22Rv1 (cell line): ENCODE data around the gene C4orf54.

Experiments used
- H3K27ac ChIP-seq: fragments of 450-650 bp; 2 replicates; pipeline ENCODE4 v1.5.1; 2017
- CTCF ChIP-seq: fragments of 450-650 bp; IDR thresholded peaks from 2 replicates; pipeline ENCODE4 v1.5.1; 2017; ENCODE audit warnings: mild to moderate bottlenecking
- ZFX ChIP-seq: fragments of 450-650 bp; IDR thresholded peaks from 2 replicates; pipeline ENCODE4 v1.6.1; 2017; ENCODE audit warnings: antibody characterized with exemption, borderline replicate concordance

Gene C4orf54

GRCh38 chr4:99653916-99654315 is 3.7 kb downstream of the C4orf54 start:
- TF ChIP-seq CTCF = no peak
- TF ChIP-seq ZFX = no peak
- no peak overlapping the region for H3K27ac ChIP-seq

- no peak overlapping the region for H3K27ac ChIP-seq
- TF ChIP-seq CTCF (no peak), ZFX (no peak)
Observed at GRCh38 chr4:99652596-99653436, 4.8 kb downstream of the C4orf54 start.

GRCh38 chr4:99651811-99652485 is 5.7 kb downstream of the C4orf54 start:
- TF ChIP-seq ZFX (no peak), CTCF (no peak)
- no peak overlapping the region for H3K27ac ChIP-seq

- TF ChIP-seq CTCF = no peak
- no peak for TF ChIP-seq ZFX
- H3K27ac ChIP-seq = no peak overlapping the region
Observed at GRCh38 chr4:99651016-99651769, 6.4 kb downstream of the C4orf54 start.

GRCh38 chr4:99649778-99650177 is 7.8 kb downstream of the C4orf54 start:
- no peak overlapping the region for H3K27ac ChIP-seq

GRCh38 chr4:99649208-99649607 is 8.4 kb downstream of the C4orf54 start:
- H3K27ac ChIP-seq = no peak overlapping the region
- no peak for TF ChIP-seq ZFX
- no peak for TF ChIP-seq CTCF

More at GRCh38 chr4:99649778-99650177, 7.8 kb downstream of the C4orf54 start:
- TF ChIP-seq ZFX = no peak
- no peak for TF ChIP-seq CTCF

- no peak overlapping the region for H3K27ac ChIP-seq
- no peak for TF ChIP-seq ZFX
- no peak for TF ChIP-seq CTCF
Observed at GRCh38 chr4:99648321-99648720, 9.3 kb downstream of the C4orf54 start.
